IPS DF 19.7 (cell line): ENCODE data around the gene CNTF.
A peak's percentile ranks its signal among the peaks of the same experiment; 100 is the strongest.
"Not testable (repeated sequence)": the region's sequence is repeated elsewhere in the genome, so short reads cannot be mapped to it uniquely, and the experiment has no call there.

Source experiments
- DNase-seq: peaks from one replicate; pipeline ENCODE4 v3.0.0-alpha.2; 2013; ENCODE audit warnings: low read depth, low spot score

Gene CNTF

GRCh38 chr11:58622344-58622743, at the start of gene CNTF:
CNTF (plus strand) TSS chr11:58622665; CDS start chr11:58622753, 88 bp downstream.
- no peak for DNase-seq

- not testable (repeated sequence) for DNase-seq
Observed at GRCh38 chr11:58572906-58573305, 49.6 kb upstream of the CNTF start.

GRCh38 chr11:58573451-58574104, 48.9 kb upstream of the CNTF start:
- no peak for DNase-seq

- no peak for DNase-seq
Observed at GRCh38 chr11:58574881-58575280, 47.6 kb upstream of the CNTF start.

GRCh38 chr11:58575377-58576020, 47.0 kb upstream of the CNTF start, which contains the start of gene LPXN:
LPXN (minus strand) TSS chr11:58575856; CDS start chr11:58575772, 84 bp downstream.
- no peak for DNase-seq

- DNase-seq, result no peak
Observed at GRCh38 chr11:58576887-58577471, 45.5 kb upstream of the CNTF start.

- DNase-seq, result no peak
Observed at GRCh38 chr11:58577555-58578135, 44.8 kb upstream of the CNTF start.

GRCh38 chr11:58578136-58578634, 44.3 kb upstream of the CNTF start:
- peak; percentile 96 for DNase-seq

- DNase-seq, result peak; percentile 78
Observed at GRCh38 chr11:58578635-58579191, 43.8 kb upstream of the CNTF start, which contains the start of gene ZFP91. ZFP91 (plus strand) TSS chr11:58579063; CDS start chr11:58579282, 219 bp downstream.

- no peak for DNase-seq
Observed at GRCh38 chr11:58579192-58580129, 43.0 kb upstream of the CNTF start.

- DNase-seq, result no peak
Observed at GRCh38 chr11:58580311-58580710, 42.2 kb upstream of the CNTF start.

GRCh38 chr11:58582437-58582836, 40.0 kb upstream of the CNTF start:
- DNase-seq, result no peak

GRCh38 chr11:58586998-58587397, 35.5 kb upstream of the CNTF start:
- DNase-seq, result no peak

- DNase-seq, result no peak
Observed at GRCh38 chr11:58591659-58592058, 30.8 kb upstream of the CNTF start.

GRCh38 chr11:58592760-58593472, 29.5 kb upstream of the CNTF start:
- DNase-seq, result no peak

- no peak for DNase-seq
Observed at GRCh38 chr11:58594826-58595225, 27.6 kb upstream of the CNTF start.

GRCh38 chr11:58596621-58597020, 25.8 kb upstream of the CNTF start:
- DNase-seq, result no peak

GRCh38 chr11:58597486-58598144, 24.9 kb upstream of the CNTF start:
- no peak for DNase-seq

GRCh38 chr11:58600510-58600909, 22.0 kb upstream of the CNTF start:
- no peak for DNase-seq
